ENCODE results near the gene TLK2.

Gene TLK2

GRCh38 chr17:62627904-62628633, 149.4 kb downstream of the TLK2 start:
- DNase-seq, result peak in 5 of 56 donors; percentile 16 to 49 (median 25)

GRCh38 chr17:62628831-62629555, 150.4 kb downstream of the TLK2 start:
- DNase-seq, result no peak

- DNase-seq, result no peak
Observed at GRCh38 chr17:62629556-62630364, 151.1 kb downstream of the TLK2 start.

GRCh38 chr17:62630365-62631085, 151.9 kb downstream of the TLK2 start:
- no peak for DNase-seq

- DNase-seq, result no peak
Observed at GRCh38 chr17:62631086-62631935, 152.7 kb downstream of the TLK2 start.

- DNase-seq, result no peak
Observed at GRCh38 chr17:62631936-62632924, 153.6 kb downstream of the TLK2 start.

GRCh38 chr17:62637809-62638208, 159.2 kb downstream of the TLK2 start:
- no peak for DNase-seq

- DNase-seq, result no peak
Observed at GRCh38 chr17:62641153-62641552, 162.5 kb downstream of the TLK2 start.

GRCh38 chr17:62641951-62642350, 163.3 kb downstream of the TLK2 start:
- DNase-seq, result no peak

- no peak for DNase-seq
Observed at GRCh38 chr17:62643496-62643895, 164.9 kb downstream of the TLK2 start.

GRCh38 chr17:62644487-62645173, 166.0 kb downstream of the TLK2 start:
- DNase-seq, result no peak

GRCh38 chr17:62648251-62648955, 169.8 kb downstream of the TLK2 start:
- DNase-seq, result no peak

GRCh38 chr17:62648956-62649294, 170.3 kb downstream of the TLK2 start:
- no peak for DNase-seq

- no peak for DNase-seq
Observed at GRCh38 chr17:62649570-62649969, 170.9 kb downstream of the TLK2 start.

GRCh38 chr17:62650587-62650986, 172.0 kb downstream of the TLK2 start:
- no peak for DNase-seq

- peak in 16 of 56 donors; percentile 13 to 60 (median 20) for DNase-seq
Observed at GRCh38 chr17:62652251-62653001, 173.8 kb downstream of the TLK2 start.
